ENCODE results near the gene LRRIQ1.
A peak's percentile ranks its signal among the peaks of the same experiment; 100 is the strongest.

The LRRIQ1 gene

GRCh38 chr12:85057370-85057963, 21.3 kb downstream of the LRRIQ1 start:
- ChIA-PET POLR2A (no interaction called here), CTCF (interaction anchor here (0.7 to 1.9 kb wide), 7 partner anchors 9 to 183 kb away, joined by 3 to 7 read pairs (median 3); partner anchors contain the start of gene LRRIQ1)
- Histone ChIP-seq H3K9me3 (ENCODE audit: control extremely low read depth in 1 of 5, control insufficient read depth in 4 of 5, insufficient read depth in 2 of 5, low read depth in 1 of 5, low read length in 4 of 5) (no peaks in the 10 kb centered on the region), H3K27me3 (replicated peaks in 2 of 5; ENCODE audit: control insufficient read depth in 4 of 5, insufficient read depth in 5 of 5, low read length in 4 of 5) (peaks cover 0 to 13% (median 2%) of the 10 kb centered on the region in 5 experiments), H3K4me3 (ENCODE audit: control insufficient read depth in 1 of 7, extremely low read depth in 1 of 7, insufficient read depth in 4 of 7, low read depth in 2 of 7, low read length in 6 of 7) (no peak overlapping the region), H3K4me1 (ENCODE audit: control extremely low read depth in 1 of 4, control insufficient read depth in 4 of 4, insufficient read depth in 4 of 4, low read length in 3 of 4) (peaks cover 0 to 4% (median 2%) of the 10 kb centered on the region in 4 experiments), H3K36me3 (ENCODE audit: control insufficient read depth in 4 of 4, insufficient read depth in 4 of 4, low read length in 3 of 4) (no peaks in the 10 kb centered on the region), H3K27ac (ENCODE audit: insufficient read depth in 1 of 2, low read depth in 1 of 2, low read length in 2 of 2, poor library complexity in 1 of 2, severe bottlenecking in 2 of 2) (no peak overlapping the region)
- no CpG with 5 or more reads among the region's 2 CpGs for WGBS (ENCODE audit: insufficient coverage)
- DNase-seq, result peak; percentile 43 to 69 (median 62)

GRCh38 chr12:85058339-85058738, 22.2 kb downstream of the LRRIQ1 start:
- ChIA-PET POLR2A (interaction anchor here (1.1 kb wide), 1 partner anchor 13 kb away, joined by 3 read pairs; no protein-coding TSS in a partner anchor), CTCF (interaction anchor here (0.8 to 1.9 kb wide), 10 partner anchors 7 to 184 kb away, joined by 3 to 7 read pairs (median 4); partner anchors contain the start of gene LRRIQ1)
- no peak for DNase-seq
- Histone ChIP-seq H3K27ac (ENCODE audit: insufficient read depth in 1 of 2, low read depth in 1 of 2, low read length in 2 of 2, poor library complexity in 1 of 2, severe bottlenecking in 2 of 2) (no peak overlapping the region), H3K9me3 (ENCODE audit: control extremely low read depth in 1 of 5, control insufficient read depth in 4 of 5, insufficient read depth in 2 of 5, low read depth in 1 of 5, low read length in 4 of 5) (no peaks in the 10 kb centered on the region), H3K4me1 (ENCODE audit: control extremely low read depth in 1 of 4, control insufficient read depth in 4 of 4, insufficient read depth in 4 of 4, low read length in 3 of 4) (peaks cover 0 to 4% (median 2%) of the 10 kb centered on the region in 4 experiments), H3K27me3 (replicated peaks in 2 of 5; ENCODE audit: control insufficient read depth in 4 of 5, insufficient read depth in 5 of 5, low read length in 4 of 5) (peaks cover 0 to 8% (median 2%) of the 10 kb centered on the region in 5 experiments), H3K36me3 (ENCODE audit: control insufficient read depth in 4 of 4, insufficient read depth in 4 of 4, low read length in 3 of 4) (no peaks in the 10 kb centered on the region), H3K4me3 (ENCODE audit: control insufficient read depth in 1 of 7, extremely low read depth in 1 of 7, insufficient read depth in 4 of 7, low read depth in 2 of 7, low read length in 6 of 7) (no peak overlapping the region)
- WGBS (ENCODE audit: insufficient coverage), result no CpG with 5 or more reads among the region's 3 CpGs

- CTCF ChIA-PET, result interaction anchor here (1.0 to 1.1 kb wide), 2 partner anchors 9 to 13 kb away, joined by 3 to 4 read pairs; no protein-coding TSS in a partner anchor
- WGBS (ENCODE audit: insufficient coverage), result no CpG with 5 or more reads among the region's 6 CpGs
- no peaks in the 10 kb centered on the region for H3K36me3 ChIP-seq (ENCODE audit: control insufficient read depth in 4 of 4, insufficient read depth in 4 of 4, low read length in 3 of 4)
Observed at GRCh38 chr12:85059594-85059993, 23.4 kb downstream of the LRRIQ1 start.

GRCh38 chr12:85060916-85061315, 24.8 kb downstream of the LRRIQ1 start:
- H3K36me3 ChIP-seq (ENCODE audit: control insufficient read depth in 4 of 4, insufficient read depth in 4 of 4, low read length in 3 of 4), result no peaks in the 10 kb centered on the region
- H3K4me1 ChIP-seq (ENCODE audit: control extremely low read depth in 1 of 4, control insufficient read depth in 4 of 4, insufficient read depth in 4 of 4, low read length in 3 of 4), result peaks cover 0 to 4% (median 2%) of the 10 kb centered on the region in 4 experiments
- no peak overlapping the region for H3K27ac ChIP-seq (ENCODE audit: insufficient read depth in 1 of 2, low read depth in 1 of 2, low read length in 2 of 2, poor library complexity in 1 of 2, severe bottlenecking in 2 of 2)
- CTCF ChIA-PET, result no interaction called here
- H3K4me3 ChIP-seq (ENCODE audit: control insufficient read depth in 1 of 7, extremely low read depth in 1 of 7, insufficient read depth in 4 of 7, low read depth in 2 of 7, low read length in 6 of 7), result no peak overlapping the region
- no peaks in the 10 kb centered on the region for H3K9me3 ChIP-seq (ENCODE audit: control extremely low read depth in 1 of 5, control insufficient read depth in 4 of 5, insufficient read depth in 2 of 5, low read depth in 1 of 5, low read length in 4 of 5)
- peak in 2 of 3 donors; percentile 13 to 14 for DNase-seq
- POLR2A ChIA-PET, result no interaction called here
- peaks cover 0 to 2% (median 0%) of the 10 kb centered on the region in 5 experiments for H3K27me3 ChIP-seq (replicated peaks in 2 of 5; ENCODE audit: control insufficient read depth in 4 of 5, insufficient read depth in 5 of 5, low read length in 4 of 5)
- no CpG with 5 or more reads among the region's 2 CpGs for WGBS (ENCODE audit: insufficient coverage)

More at GRCh38 chr12:85059594-85059993, 23.4 kb downstream of the LRRIQ1 start:
- H3K4me1 ChIP-seq (ENCODE audit: control extremely low read depth in 1 of 4, control insufficient read depth in 4 of 4, insufficient read depth in 4 of 4, low read length in 3 of 4), result peaks cover 0 to 4% (median 2%) of the 10 kb centered on the region in 4 experiments
- no peak overlapping the region for H3K4me3 ChIP-seq (ENCODE audit: control insufficient read depth in 1 of 7, extremely low read depth in 1 of 7, insufficient read depth in 4 of 7, low read depth in 2 of 7, low read length in 6 of 7)
- no peak for DNase-seq
- H3K27ac ChIP-seq (ENCODE audit: insufficient read depth in 1 of 2, low read depth in 1 of 2, low read length in 2 of 2, poor library complexity in 1 of 2, severe bottlenecking in 2 of 2), result no peak overlapping the region
- POLR2A ChIA-PET, result no interaction called here
- no peaks in the 10 kb centered on the region for H3K9me3 ChIP-seq (ENCODE audit: control extremely low read depth in 1 of 5, control insufficient read depth in 4 of 5, insufficient read depth in 2 of 5, low read depth in 1 of 5, low read length in 4 of 5)
- H3K27me3 ChIP-seq (replicated peaks in 2 of 5; ENCODE audit: control insufficient read depth in 4 of 5, insufficient read depth in 5 of 5, low read length in 4 of 5), result peaks cover 0 to 4% (median 0%) of the 10 kb centered on the region in 5 experiments

GRCh38 chr12:85065837-85066482, 29.8 kb downstream of the LRRIQ1 start:
- Histone ChIP-seq H3K27ac (ENCODE audit: insufficient read depth in 1 of 2, low read depth in 1 of 2, low read length in 2 of 2, poor library complexity in 1 of 2, severe bottlenecking in 2 of 2) (no peak overlapping the region), H3K36me3 (ENCODE audit: control insufficient read depth in 4 of 4, insufficient read depth in 4 of 4, low read length in 3 of 4) (no peaks in the 10 kb centered on the region), H3K27me3 (replicated peaks in 2 of 5; ENCODE audit: control insufficient read depth in 4 of 5, insufficient read depth in 5 of 5, low read length in 4 of 5) (no peaks in the 10 kb centered on the region), H3K4me1 (ENCODE audit: control extremely low read depth in 1 of 4, control insufficient read depth in 4 of 4, insufficient read depth in 4 of 4, low read length in 3 of 4) (peaks cover 0 to 4% (median 2%) of the 10 kb centered on the region in 4 experiments), H3K9me3 (ENCODE audit: control extremely low read depth in 1 of 5, control insufficient read depth in 4 of 5, insufficient read depth in 2 of 5, low read depth in 1 of 5, low read length in 4 of 5) (peaks cover 0 to 1% (median 0%) of the 10 kb centered on the region in 5 experiments), H3K4me3 (ENCODE audit: control insufficient read depth in 1 of 7, extremely low read depth in 1 of 7, insufficient read depth in 4 of 7, low read depth in 2 of 7, low read length in 6 of 7) (no peak overlapping the region)
- ChIA-PET POLR2A (no interaction called here), CTCF (interaction anchor here (2.1 kb wide), 1 partner anchor 8 kb away, joined by 5 read pairs; no protein-coding TSS in a partner anchor)
- no peak for DNase-seq
- WGBS (ENCODE audit: insufficient coverage), result no CpG with 5 or more reads among the region's 3 CpGs

GRCh38 chr12:85072826-85073225, 36.7 kb downstream of the LRRIQ1 start:
- Histone ChIP-seq H3K4me3 (ENCODE audit: control insufficient read depth in 1 of 7, extremely low read depth in 1 of 7, insufficient read depth in 4 of 7, low read depth in 2 of 7, low read length in 6 of 7) (no peak overlapping the region), H3K27me3 (replicated peaks in 2 of 5; ENCODE audit: control insufficient read depth in 4 of 5, insufficient read depth in 5 of 5, low read length in 4 of 5) (no peaks in the 10 kb centered on the region), H3K4me1 (ENCODE audit: control extremely low read depth in 1 of 4, control insufficient read depth in 4 of 4, insufficient read depth in 4 of 4, low read length in 3 of 4) (no peaks in the 10 kb centered on the region), H3K27ac (ENCODE audit: insufficient read depth in 1 of 2, low read depth in 1 of 2, low read length in 2 of 2, poor library complexity in 1 of 2, severe bottlenecking in 2 of 2) (no peak overlapping the region), H3K9me3 (ENCODE audit: control extremely low read depth in 1 of 5, control insufficient read depth in 4 of 5, insufficient read depth in 2 of 5, low read depth in 1 of 5, low read length in 4 of 5) (peaks cover 0 to 1% (median 0%) of the 10 kb centered on the region in 5 experiments), H3K36me3 (ENCODE audit: control insufficient read depth in 4 of 4, insufficient read depth in 4 of 4, low read length in 3 of 4) (no peaks in the 10 kb centered on the region)
- ChIA-PET POLR2A (no interaction called here), CTCF (no interaction called here)
- WGBS (ENCODE audit: insufficient coverage), result no CpG with 5 or more reads among the region's 1 CpG
- DNase-seq, result no peak

Measured in common myeloid progenitor, CD34-positive (primary cell).